Fibroblast of lung (primary cell): ENCODE results near the gene LRCOL1. TPM values are rescaled to one million over a fixed set of nuclear protein-coding genes. Genes with fewer than 3 reads are reported as not detected.

Source experiments
- DNase-seq, 2 donors: peaks; one replicate each; pipeline versions ENCODE4 v3.0.0 to v3.0.0-alpha.2; 2010; ENCODE audit warnings: low read depth in 2 of 2
- H2AFZ ChIP-seq: 2 replicates; pipeline ENCODE4 v1.5.1; 2012; ENCODE audit warnings: low read length, control low read depth, inconsistent platforms
- H3K27ac ChIP-seq: 2 replicates; pipeline ENCODE4 v1.5.1; 2011; ENCODE audit warnings: low read length, control low read depth; ENCODE audit not compliant: insufficient read depth
- H3K27me3 ChIP-seq: 2 replicates; pipeline ENCODE4 v1.5.1; 2011; ENCODE audit warnings: mild to moderate bottlenecking, low read length; ENCODE audit not compliant: control insufficient read depth, insufficient read depth
- H3K36me3 ChIP-seq: 2 replicates; pipeline ENCODE4 v1.5.1; 2011; ENCODE audit warnings: low read length; ENCODE audit not compliant: control insufficient read depth, insufficient read depth
- H3K4me1 ChIP-seq: 2 replicates; pipeline ENCODE4 v1.5.1; 2011; ENCODE audit warnings: low read length; ENCODE audit not compliant: control insufficient read depth, insufficient read depth; ENCODE audit errors: extremely low read depth
- H3K4me2 ChIP-seq: 2 replicates; pipeline ENCODE4 v1.5.1; 2011; ENCODE audit warnings: low read length, control low read depth; ENCODE audit not compliant: insufficient read depth; ENCODE audit errors: extremely low read depth
- H3K4me3 ChIP-seq, 4 experiments: fragments of 200-600 bp in 1 of 4; sonication (generic) in 1 of 4; replicated peaks in 1 of 4; 2 replicates each; pipeline ENCODE4 v1.5.1; 2011 to 2016; ENCODE audit warnings: low read length in 4 of 4, low read depth in 3 of 4, mild to moderate bottlenecking in 3 of 4, control low read depth in 2 of 4, inconsistent platforms in 1 of 4, mixed read lengths in 1 of 4; ENCODE audit not compliant: insufficient read depth in 1 of 4; ENCODE audit errors: control extremely low read depth in 1 of 4
- H3K79me2 ChIP-seq: 2 replicates; pipeline ENCODE4 v1.5.1; 2012; ENCODE audit warnings: mild to moderate bottlenecking, low read length, inconsistent platforms; ENCODE audit not compliant: control insufficient read depth, insufficient read depth
- H3K9ac ChIP-seq: 2 replicates; pipeline ENCODE4 v1.5.1; 2011; ENCODE audit warnings: mild to moderate bottlenecking, low read length, control low read depth; ENCODE audit not compliant: insufficient read depth
- H3K9me3 ChIP-seq: 2 replicates; pipeline ENCODE4 v1.5.1; 2012; ENCODE audit warnings: low read depth, low read length; ENCODE audit not compliant: control insufficient read depth, insufficient read depth
- H4K20me1 ChIP-seq: 2 replicates; pipeline ENCODE4 v1.5.1; 2011; ENCODE audit warnings: low read length; ENCODE audit not compliant: control insufficient read depth, insufficient read depth; ENCODE audit errors: extremely low read depth
- EZH2 ChIP-seq: IDR thresholded peaks from 2 replicates; pipeline ENCODE4 v1.5.1; 2012; ENCODE audit warnings: low read length, control low read depth, mild to moderate bottlenecking; ENCODE audit errors: missing control alignments
- polyA plus RNA-seq, 2 donors: library from polyadenylated mRNA; depleted of rRNA in 1 of 2; stranded (reverse) in 1 of 2; unstranded in 1 of 2; fragments of >200 nt; gene quantifications; 2 replicates each; pipeline ENCODE4 v1.2.1, GENCODE V29; 2011 to 2012; ENCODE audit warnings: missing spikeins in 1 of 2
- total RNA-seq: library from RNA; depleted of rRNA; stranded (reverse); fragments of >200 nt; gene quantifications from 2 replicates; pipeline ENCODE4 v1.2.1, GENCODE V29; 2014
- TF ChIP-seq, protein P1 (sequence below), 2 donors: IDR thresholded peaks in 1 of 2; conservative IDR thresholded peaks in 1 of 2; 1 replicate in 1 of 2; 2 replicates in 1 of 2; pipeline ENCODE4 v1.5.1; 2011 to 2012; ENCODE audit warnings: low read length in 2 of 2, control low read depth in 1 of 2, inconsistent platforms in 1 of 2, low read depth in 1 of 2, mild to moderate bottlenecking in 1 of 2

LRCOL1 gene
- total and polyA plus RNA-seq, 2 donors (not counting 1 experiment from before 2014, with no cell fraction given): 0.17 TPM; not detected in 1

DNA sequence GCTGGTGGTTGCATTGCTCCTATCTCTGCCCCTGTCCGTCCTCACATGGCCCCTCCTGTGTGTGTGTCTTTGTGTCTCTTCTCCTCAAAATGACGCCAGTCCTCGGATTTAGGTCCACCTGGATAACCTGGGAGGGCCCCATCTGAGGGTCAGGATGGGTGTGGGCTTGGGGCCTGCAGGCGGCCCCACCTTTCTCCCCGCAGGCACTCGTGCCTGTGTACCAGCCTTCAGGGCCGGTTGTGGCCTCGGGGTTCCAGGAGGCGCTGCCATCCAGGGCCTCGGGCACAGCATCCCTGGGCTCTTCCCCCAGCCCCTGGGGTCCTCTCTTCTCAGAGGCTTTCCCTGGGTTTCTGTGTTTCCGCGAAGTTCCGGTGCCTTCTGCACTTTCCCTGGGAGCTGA is 54.7 kb downstream of the LRCOL1 start:
- Histone ChIP-seq H3K4me2 (no peak overlapping the region), H3K27me3 (no peaks in the 10 kb centered on the region), H3K36me3 (no peaks in the 10 kb centered on the region), H3K27ac (no peak overlapping the region), H3K4me3 (no peak overlapping the region), H2AFZ (no peak overlapping the region), H3K4me1 (no peaks in the 10 kb centered on the region), H3K9me3 (no peaks in the 10 kb centered on the region), H3K9ac (no peak overlapping the region), H4K20me1 (no peaks in the 10 kb centered on the region), H3K79me2 (no peaks in the 10 kb centered on the region)
- TF ChIP-seq EZH2: no peak
- TF ChIP-seq, protein P1, sequence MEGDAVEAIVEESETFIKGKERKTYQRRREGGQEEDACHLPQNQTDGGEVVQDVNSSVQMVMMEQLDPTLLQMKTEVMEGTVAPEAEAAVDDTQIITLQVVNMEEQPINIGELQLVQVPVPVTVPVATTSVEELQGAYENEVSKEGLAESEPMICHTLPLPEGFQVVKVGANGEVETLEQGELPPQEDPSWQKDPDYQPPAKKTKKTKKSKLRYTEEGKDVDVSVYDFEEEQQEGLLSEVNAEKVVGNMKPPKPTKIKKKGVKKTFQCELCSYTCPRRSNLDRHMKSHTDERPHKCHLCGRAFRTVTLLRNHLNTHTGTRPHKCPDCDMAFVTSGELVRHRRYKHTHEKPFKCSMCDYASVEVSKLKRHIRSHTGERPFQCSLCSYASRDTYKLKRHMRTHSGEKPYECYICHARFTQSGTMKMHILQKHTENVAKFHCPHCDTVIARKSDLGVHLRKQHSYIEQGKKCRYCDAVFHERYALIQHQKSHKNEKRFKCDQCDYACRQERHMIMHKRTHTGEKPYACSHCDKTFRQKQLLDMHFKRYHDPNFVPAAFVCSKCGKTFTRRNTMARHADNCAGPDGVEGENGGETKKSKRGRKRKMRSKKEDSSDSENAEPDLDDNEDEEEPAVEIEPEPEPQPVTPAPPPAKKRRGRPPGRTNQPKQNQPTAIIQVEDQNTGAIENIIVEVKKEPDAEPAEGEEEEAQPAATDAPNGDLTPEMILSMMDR (conservative IDR thresholded peaks at IDR 0.05 in 1 of 2, IDR thresholded peaks at IDR 0.05 in 1 of 2; ENCODE audit: low read depth in 1 of 2, low read length in 2 of 2): no peak
- DNase-seq: no peak

DNA sequence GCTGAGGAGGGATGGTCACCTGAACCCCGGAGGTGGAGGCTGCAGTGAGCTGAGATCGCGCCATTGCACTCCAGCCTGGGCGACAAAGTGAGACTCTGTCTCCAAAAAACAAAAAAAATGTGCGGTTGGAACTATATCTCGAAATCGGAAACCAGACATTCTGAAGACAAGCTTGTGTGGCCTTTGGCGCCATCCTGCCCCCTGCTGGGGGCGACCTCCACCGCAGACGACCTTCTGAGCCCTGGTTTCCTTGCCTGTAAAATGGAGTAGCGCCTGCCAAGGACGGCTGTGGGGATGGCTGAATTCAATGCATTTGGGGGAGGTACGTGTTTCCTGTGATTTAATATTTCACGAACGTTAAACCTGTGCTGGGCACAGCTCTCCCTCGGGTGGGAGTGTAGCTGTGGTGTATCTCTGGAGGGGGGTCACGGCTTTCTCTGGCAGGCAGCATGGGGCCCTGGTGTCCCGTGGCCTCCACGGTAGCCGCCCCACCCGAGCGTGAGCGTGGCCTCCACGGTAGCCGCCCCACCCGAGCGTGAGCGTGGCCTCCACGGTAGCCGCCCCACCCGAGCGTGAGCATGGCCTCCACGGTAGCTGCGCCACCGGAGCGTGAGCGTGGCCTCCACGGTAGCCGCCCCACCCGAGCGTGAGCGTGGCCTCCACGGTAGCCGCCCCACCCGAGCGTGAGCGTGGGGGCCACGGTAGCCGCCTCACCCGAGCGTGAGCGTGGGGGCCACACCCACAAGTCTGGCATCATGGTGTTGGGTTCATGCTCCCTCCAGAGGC is 55.3 kb downstream of the LRCOL1 start:
- Histone ChIP-seq H3K79me2 (no peaks in the 10 kb centered on the region), H3K4me1 (no peaks in the 10 kb centered on the region), H3K36me3 (no peaks in the 10 kb centered on the region), H3K9me3 (no peaks in the 10 kb centered on the region), H4K20me1 (no peaks in the 10 kb centered on the region), H3K9ac (no peak overlapping the region), H3K4me2 (no peak overlapping the region), H2AFZ (no peak overlapping the region), H3K27ac (no peak overlapping the region), H3K4me3 (no peak overlapping the region), H3K27me3 (no peaks in the 10 kb centered on the region)
- no peak for DNase-seq
- no peak for TF ChIP-seq EZH2
- TF ChIP-seq, protein P1 (conservative IDR thresholded peaks at IDR 0.05 in 1 of 2, IDR thresholded peaks at IDR 0.05 in 1 of 2; ENCODE audit: low read depth in 1 of 2, low read length in 2 of 2): peak in 1 of 2 donors; percentile 31

Other genes with a start within 250 kb of the LRCOL1 start
- 1.8 and 2.1 TPM in 2 replicates for gene FBRSL1, start 120.4 kb downstream of the LRCOL1 start, total RNA-seq
- gene FBRSL1, start 120.4 kb downstream of the LRCOL1 start, polyA plus RNA-seq: 1.4 and 2.3 TPM in 2 replicates
- gene P2RX2, start 8.2 kb upstream of the LRCOL1 start, total RNA-seq: not detected in 2 replicates
- gene P2RX2, start 8.2 kb upstream of the LRCOL1 start, polyA plus RNA-seq: not detected in 2 replicates
- 9.0 and 9.6 TPM in 2 replicates for gene POLE, start 76.8 kb upstream of the LRCOL1 start, total RNA-seq
- gene POLE, start 76.8 kb upstream of the LRCOL1 start, polyA plus RNA-seq: 6.2 and 13.4 TPM in 2 replicates
- gene PXMP2, start 77.0 kb upstream of the LRCOL1 start, total RNA-seq: 10.6 and 11.3 TPM in 2 replicates
- 14.5 and 15.4 TPM in 2 replicates for gene PXMP2, start 77.0 kb upstream of the LRCOL1 start, polyA plus RNA-seq
- gene PGAM5, start 100.3 kb upstream of the LRCOL1 start, total RNA-seq: 27.1 and 27.7 TPM in 2 replicates
- 9.8 and 20.2 TPM in 2 replicates for gene PGAM5, start 100.3 kb upstream of the LRCOL1 start, polyA plus RNA-seq
- 45.5 and 55.8 TPM in 2 replicates for gene ANKLE2, start 151.2 kb upstream of the LRCOL1 start, total RNA-seq
- gene ANKLE2, start 151.2 kb upstream of the LRCOL1 start, polyA plus RNA-seq: 54.5 and 55.9 TPM in 2 replicates
- gene GOLGA3, start 218.3 kb upstream of the LRCOL1 start, total RNA-seq: 109 and 133 TPM in 2 replicates
- 26.1 and 28.3 TPM in 2 replicates for gene GOLGA3, start 218.3 kb upstream of the LRCOL1 start, polyA plus RNA-seq